ENCODE measurements around the gene IFIT2. TPM values are rescaled to one million over a fixed set of nuclear protein-coding genes. Genes with fewer than 3 reads are reported as not detected.

Gene IFIT2
- total RNA-seq, 1 donor from 2014 or later, result 19.9 TPM

GRCh38 chr10:89351412-89351779 lies 49.5 kb downstream of the IFIT2 start:
- DNase-seq (ENCODE audit: low spot score) (no peak), ATAC-seq (peak; percentile 31)
- intact Hi-C loops (cut with DNase I), result no loop called here

GRCh38 chr10:89351780-89352597 lies 50.1 kb downstream of the IFIT2 start:
- intact Hi-C loops (cut with DNase I), result no loop called here
- DNase-seq (ENCODE audit: low spot score) (no peak), ATAC-seq (peak; percentile 65)

DNA sequence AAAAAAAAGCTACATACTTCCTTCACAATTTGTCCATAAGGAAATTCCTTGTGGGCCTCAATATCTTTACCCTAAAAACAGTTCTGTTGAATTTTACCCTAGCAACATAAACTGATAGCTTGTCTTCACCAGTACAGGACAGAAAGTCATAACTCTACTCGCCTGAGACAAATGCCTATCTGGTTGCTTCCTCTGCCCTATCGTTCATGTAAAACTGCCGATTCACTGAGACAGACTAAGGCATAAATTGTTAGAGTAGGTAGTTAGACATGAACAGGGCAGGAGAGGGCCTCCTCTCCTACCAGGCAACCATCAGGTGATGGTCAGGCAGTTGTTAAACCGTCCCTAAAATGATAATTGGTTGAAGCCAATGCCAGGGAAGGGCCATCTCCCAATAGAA lies 51.0 kb downstream of the IFIT2 start:
- DNase-seq (ENCODE audit: low spot score), result no peak
- no peak for ATAC-seq
- intact Hi-C loops (cut with DNase I), result no loop called here

DNA sequence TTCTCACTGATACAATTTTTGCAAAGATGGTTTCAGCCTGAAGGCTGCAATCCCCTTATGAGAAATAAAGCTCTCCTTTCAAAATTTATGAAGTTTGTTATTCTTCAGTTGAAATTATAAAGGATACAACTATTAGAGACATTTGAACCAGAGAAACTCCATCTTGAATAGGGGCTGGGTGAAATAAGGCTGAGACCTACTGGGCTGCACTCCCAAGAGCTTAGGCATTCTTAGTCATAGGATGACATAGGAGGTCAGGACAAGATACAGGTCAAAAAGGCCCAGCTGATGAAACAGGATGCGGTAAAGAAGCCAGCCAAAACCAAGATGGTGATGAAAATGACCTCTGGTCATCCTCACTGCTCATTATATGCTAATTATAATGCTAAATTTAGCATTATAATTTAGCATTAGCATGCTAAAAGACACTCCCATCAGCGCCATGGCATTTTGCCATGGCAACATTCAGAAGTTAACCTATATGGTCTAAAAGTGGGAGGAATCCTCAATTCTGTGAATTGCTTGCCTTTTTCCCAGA lies 53.6 kb downstream of the IFIT2 start:
- DNase-seq (ENCODE audit: low spot score), result no peak

DNA sequence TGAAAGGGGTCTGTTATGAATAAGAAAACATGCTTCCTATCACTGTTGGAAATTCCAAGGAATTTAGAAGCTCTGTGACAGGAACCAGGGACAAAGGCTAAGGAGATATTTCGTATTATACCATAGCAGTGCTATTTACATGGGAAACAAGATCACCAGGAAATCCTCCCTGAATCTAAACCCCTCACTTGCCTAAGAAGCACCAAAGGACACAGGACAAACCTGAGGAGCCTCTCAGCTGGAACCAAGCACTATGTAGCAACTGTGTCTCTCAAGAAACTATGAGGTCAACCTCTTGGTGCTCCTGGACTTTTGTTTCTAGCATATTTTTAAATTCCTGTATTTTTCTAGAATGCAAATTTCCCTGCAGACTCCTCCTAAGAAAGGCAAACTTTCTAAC lies 55.2 kb downstream of the IFIT2 start:
- ATAC-seq, result no peak
- no peak for DNase-seq (ENCODE audit: low spot score)
- intact Hi-C loops (cut with DNase I), result no loop called here

More for the DNA sequence above, 53.6 kb downstream of the IFIT2 start:
- ATAC-seq, result no peak
- intact Hi-C loops (cut with DNase I), result no loop called here

GRCh38 chr10:89357975-89358374 lies 56.1 kb downstream of the IFIT2 start:
- intact Hi-C loops (cut with DNase I), result no loop called here
- DNase-seq (ENCODE audit: low spot score), result no peak
- no peak for ATAC-seq

Other genes with a start within 250 kb of the IFIT2 start
- gene CH25H, start 94.7 kb upstream of the IFIT2 start, total RNA-seq, result 8.8 TPM
- gene LIPA, start 50.3 kb upstream of the IFIT2 start, total RNA-seq, result 72.5 TPM
- 25.5 TPM for gene IFIT3, start 26.0 kb downstream of the IFIT2 start, total RNA-seq
- 6.3 TPM for gene IFIT1B, start 76.0 kb downstream of the IFIT2 start, total RNA-seq
- gene IFIT1, start 90.6 kb downstream of the IFIT2 start, total RNA-seq, result 21.0 TPM
- 17.4 TPM for gene IFIT5, start 112.5 kb downstream of the IFIT2 start, total RNA-seq
- gene SLC16A12, start 233.5 kb downstream of the IFIT2 start, total RNA-seq, result 10.3 TPM